ENCODE measurements around the gene HPX. TPM values are rescaled to one million over a fixed set of nuclear protein-coding genes. Genes with fewer than 3 reads are reported as not detected.

The HPX gene
- total and polyA plus RNA-seq, 2 of the 4 experiments (the other 2 are of a cell fraction) = 0.36 to 1.4 TPM

- no peak for ATAC-seq (ENCODE audit: low read depth)
- Histone ChIP-seq H2AK9ac (replicated peaks; ENCODE audit: low read depth, low read length, poor library complexity) (peak overlapping the region; percentile 42), H3K27ac (ENCODE audit: insufficient read depth, low read length) (no peak overlapping the region), H3K4me1 (ENCODE audit: control insufficient read depth, insufficient read depth, low read length) (peaks cover 10% of the 10 kb centered on the region), H3K23ac (ENCODE audit: low read depth, low read length) (no peak overlapping the region), H3K9me1 (ENCODE audit: insufficient read depth, low read length) (peaks cover 13% of the 10 kb centered on the region), H2AFZ (replicated peaks; ENCODE audit: low read length, poor library complexity) (no peak overlapping the region), H2BK5ac (ENCODE audit: low read depth, low read length, poor library complexity, severe bottlenecking) (no peak overlapping the region), H2BK15ac (ENCODE audit: low read depth, low read length) (no peak overlapping the region), H3K79me1 (ENCODE audit: low read depth in 1 of 2, low read length in 2 of 2) (peaks cover 35 to 72% of the 10 kb centered on the region in 2 experiments; a peak in 3 of 4 replicates), H3K4me3 (ENCODE audit: insufficient read depth, low read depth, low read length) (no peak overlapping the region), H2BK120ac (ENCODE audit: low read depth, low read length) (no peak overlapping the region), H3K9me3 (ENCODE audit: control insufficient read depth, insufficient read depth, low read length) (no peaks in the 10 kb centered on the region), H2AK5ac (ENCODE audit: low read depth, low read length) (no peak overlapping the region), H3K14ac (replicated peaks; ENCODE audit: low read depth, low read length) (no peak overlapping the region), H4K20me1 (ENCODE audit: insufficient read depth, low read length) (no peaks in the 10 kb centered on the region; the same call in 1 of the 2 replicates), H4K8ac (ENCODE audit: low read depth in 2 of 2, low read length in 2 of 2) (no peak overlapping the region), H3K9ac (ENCODE audit: low read depth, low read length) (no peak overlapping the region), H3K4me2 (ENCODE audit: low read depth, low read length) (no peak overlapping the region), H4K91ac (ENCODE audit: insufficient read depth, low read depth, low read length) (no peak overlapping the region), H3K18ac (ENCODE audit: low read depth, low read length) (no peak overlapping the region), H3K4ac (ENCODE audit: low read depth, low read length) (no peak overlapping the region), H3K56ac (ENCODE audit: extremely low read depth, insufficient read depth, low read length) (no peak overlapping the region), H4K5ac (ENCODE audit: low read depth, low read length) (no peak overlapping the region), H3K27me3 (ENCODE audit: control insufficient read depth, insufficient read depth, low read length) (no peaks in the 10 kb centered on the region), H3K36me3 (ENCODE audit: control insufficient read depth, insufficient read depth, low read length) (peaks cover 29% of the 10 kb centered on the region), H2BK20ac (ENCODE audit: low read depth, low read length) (no peak overlapping the region)
- no peak for TF ChIP-seq MXI1 (IDR thresholded peaks at IDR 0.05; ENCODE audit: borderline replicate concordance, low read depth, low read length)
- no peak for TF ChIP-seq RAD21 (IDR thresholded peaks at IDR 0.05; ENCODE audit: low read length)
- no peak for TF ChIP-seq POLR2A (IDR thresholded peaks at IDR 0.05; ENCODE audit: low read depth, low read length)
- no peak for TF ChIP-seq MAZ (IDR thresholded peaks at IDR 0.05; ENCODE audit: borderline replicate concordance, low read depth, low read length)
- no peak for TF ChIP-seq BHLHE40 (IDR thresholded peaks at IDR 0.05; ENCODE audit: low read depth, low read length)
- TF ChIP-seq NFE2L2 (IDR thresholded peaks at IDR 0.05; ENCODE audit: low read depth, low read length) = no peak
- no peak for DNase-seq
- dilution Hi-C loops (cut with HindIII; ENCODE audit: low sequenced_read_pairs, unreplicated experiment) = no loop called here
- intact Hi-C loops (cut with micrococcal nuclease) = no loop called here
- BruUV-seq (replicated peaks) = no TSS peak
- 100% methylated on average over 1 of the region's 5 CpGs; no CpG with 5 or more reads in 1 of the 2 experiments for WGBS, 2 experiments (ENCODE audit: extremely low coverage in 2 of 2, insufficient read length in 1 of 2)
- ChIA-PET POLR2A (ENCODE audit: unreplicated experiment) (interaction anchor here (0.6 to 0.7 kb wide), 2 partner anchors 146 to 281 kb away, joined by 3 to 9 read pairs; no protein-coding TSS in a partner anchor), CTCF (no interaction called here)
- in situ Hi-C loops (cut with MboI; ENCODE audit: low sequenced_read_pairs) = no loop called here
Observed at GRCh38 chr11:6475936-6476335, 35.1 kb upstream of the HPX start.
